Measurements from ENCODE around the gene RILPL2.
"Not testable (repeated sequence)": the region's sequence is repeated elsewhere in the genome, so short reads cannot be mapped to it uniquely, and the experiment has no call there.

DNA sequence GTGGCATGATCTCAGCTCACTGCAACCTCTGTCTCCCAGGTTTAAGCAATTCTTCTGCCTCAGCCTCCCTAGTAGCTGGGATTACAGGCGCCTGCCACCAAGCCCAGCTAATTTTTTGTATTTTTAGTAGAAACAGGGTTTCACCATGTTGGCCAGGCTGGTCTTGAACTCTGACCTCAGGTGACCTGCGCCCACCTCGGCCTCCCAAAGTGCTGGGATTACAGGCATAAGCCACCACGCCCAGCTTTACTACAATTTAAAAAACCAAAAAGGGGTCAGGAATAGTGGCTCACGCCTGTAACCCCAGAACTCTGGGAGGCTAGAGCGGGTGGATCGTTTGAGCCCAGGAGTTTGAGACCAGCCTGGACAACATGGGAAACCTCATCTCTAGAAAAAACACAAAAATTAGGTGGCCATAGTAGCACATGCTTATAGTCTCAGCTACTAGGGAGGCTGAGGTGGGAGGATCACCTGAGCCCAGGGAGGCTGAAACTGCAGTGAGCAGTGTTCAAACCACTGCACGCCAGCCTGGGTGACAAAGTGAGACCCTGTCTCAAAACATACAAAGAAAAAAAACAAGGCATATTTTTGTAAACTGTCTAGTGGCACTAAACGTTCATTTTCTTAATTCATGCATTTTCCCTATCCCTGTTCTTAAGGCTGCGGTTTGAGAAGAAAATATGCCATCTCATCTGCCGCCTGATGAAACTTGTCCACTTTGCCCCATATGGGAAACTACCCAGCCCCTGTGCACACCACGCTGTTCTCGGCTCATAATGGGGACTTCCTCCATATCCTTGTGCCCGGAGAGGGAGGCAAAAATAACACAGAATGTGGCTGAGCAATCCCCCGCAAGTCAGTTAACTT lies 4.3 kb downstream of the RILPL2 start:
- TF ChIP-seq, protein P1, sequence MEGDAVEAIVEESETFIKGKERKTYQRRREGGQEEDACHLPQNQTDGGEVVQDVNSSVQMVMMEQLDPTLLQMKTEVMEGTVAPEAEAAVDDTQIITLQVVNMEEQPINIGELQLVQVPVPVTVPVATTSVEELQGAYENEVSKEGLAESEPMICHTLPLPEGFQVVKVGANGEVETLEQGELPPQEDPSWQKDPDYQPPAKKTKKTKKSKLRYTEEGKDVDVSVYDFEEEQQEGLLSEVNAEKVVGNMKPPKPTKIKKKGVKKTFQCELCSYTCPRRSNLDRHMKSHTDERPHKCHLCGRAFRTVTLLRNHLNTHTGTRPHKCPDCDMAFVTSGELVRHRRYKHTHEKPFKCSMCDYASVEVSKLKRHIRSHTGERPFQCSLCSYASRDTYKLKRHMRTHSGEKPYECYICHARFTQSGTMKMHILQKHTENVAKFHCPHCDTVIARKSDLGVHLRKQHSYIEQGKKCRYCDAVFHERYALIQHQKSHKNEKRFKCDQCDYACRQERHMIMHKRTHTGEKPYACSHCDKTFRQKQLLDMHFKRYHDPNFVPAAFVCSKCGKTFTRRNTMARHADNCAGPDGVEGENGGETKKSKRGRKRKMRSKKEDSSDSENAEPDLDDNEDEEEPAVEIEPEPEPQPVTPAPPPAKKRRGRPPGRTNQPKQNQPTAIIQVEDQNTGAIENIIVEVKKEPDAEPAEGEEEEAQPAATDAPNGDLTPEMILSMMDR (IDR thresholded peaks at IDR 0.05; ENCODE audit: low read depth, low read length) = not testable (repeated sequence)
- TF ChIP-seq POLR2A (IDR thresholded peaks at IDR 0.05; ENCODE audit: extremely low read depth, insufficient read length) = not testable (repeated sequence)
- TF ChIP-seq MYC (IDR thresholded peaks at IDR 0.05; ENCODE audit: low read depth, low read length) = peak; percentile 91

Data from NB4 (cell line).